Stimulated activated CD4-positive, alpha-beta T cell treated with anti-CD3 and anti-CD28 coated beads, TNF-alpha, amount 100 ng/mL, for 4 hours (primary cell): ENCODE results near the gene ATP9A.

Experiments
- DNase-seq, 3 experiments: peaks; one replicate each; pipeline ENCODE4 v3.0.0-alpha.2; 2020; ENCODE audit warnings: low read depth in 3 of 3

The ATP9A gene

DNA sequence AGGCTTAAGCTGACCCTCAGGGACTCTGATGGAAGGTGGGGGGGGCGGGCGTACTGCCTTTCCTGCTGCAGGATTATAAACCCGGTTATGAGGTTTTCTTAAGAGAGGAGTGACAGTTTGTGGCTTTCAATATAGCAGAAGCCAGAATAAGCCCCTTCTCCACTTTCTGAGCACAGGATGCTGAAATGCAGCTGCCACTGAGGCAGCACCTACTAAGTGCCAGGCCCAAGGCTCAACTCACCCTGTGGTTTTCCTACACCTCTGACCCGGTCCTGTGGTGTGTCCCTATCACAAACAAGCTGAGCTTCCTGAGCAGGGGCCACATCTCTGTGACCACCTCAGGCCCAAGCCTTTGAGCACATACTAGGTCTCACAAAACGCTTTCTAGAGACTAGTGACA, 166.1 kb downstream of the ATP9A start:
- no peak for DNase-seq

DNA sequence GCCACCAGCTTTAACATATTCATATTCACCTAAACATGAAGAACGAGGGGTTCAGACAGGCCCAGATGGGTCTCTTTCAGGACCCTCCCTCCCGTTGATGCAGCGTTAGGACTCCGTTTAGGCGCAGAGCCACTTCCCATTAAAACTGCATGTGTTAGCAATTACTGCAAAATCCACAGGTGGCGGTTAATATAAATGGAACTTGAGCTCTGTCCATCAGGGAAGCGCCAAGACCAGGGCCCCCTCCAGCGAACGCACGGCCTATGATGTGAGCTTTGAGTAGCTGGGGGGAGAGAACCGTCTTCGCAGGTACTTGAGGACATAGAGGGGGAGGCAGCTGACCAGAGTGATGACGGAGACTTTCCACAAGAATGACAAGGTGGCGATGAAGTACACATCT, 167.2 kb downstream of the ATP9A start:
- no peak for DNase-seq

DNA sequence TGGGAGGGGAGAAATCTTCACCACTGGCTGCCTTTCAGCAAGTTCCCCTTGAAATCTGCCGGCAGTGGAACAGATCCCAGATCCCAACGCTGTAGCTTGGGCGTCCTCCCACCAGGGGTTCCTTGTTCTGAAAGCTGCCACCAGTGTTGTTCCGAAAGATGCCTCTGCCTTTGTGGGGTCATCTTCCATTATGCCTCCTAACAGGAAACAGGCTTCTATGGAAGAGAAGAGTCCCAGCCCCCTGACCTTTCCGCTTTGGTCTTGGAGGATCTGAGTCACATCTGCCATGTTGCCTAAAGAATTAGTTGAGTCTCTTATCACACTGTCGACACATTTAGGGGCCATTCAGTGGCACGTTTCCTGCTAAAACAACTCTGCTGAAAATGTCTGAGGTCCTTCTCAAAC, 168.2 kb downstream of the ATP9A start:
- DNase-seq, result no peak

DNA sequence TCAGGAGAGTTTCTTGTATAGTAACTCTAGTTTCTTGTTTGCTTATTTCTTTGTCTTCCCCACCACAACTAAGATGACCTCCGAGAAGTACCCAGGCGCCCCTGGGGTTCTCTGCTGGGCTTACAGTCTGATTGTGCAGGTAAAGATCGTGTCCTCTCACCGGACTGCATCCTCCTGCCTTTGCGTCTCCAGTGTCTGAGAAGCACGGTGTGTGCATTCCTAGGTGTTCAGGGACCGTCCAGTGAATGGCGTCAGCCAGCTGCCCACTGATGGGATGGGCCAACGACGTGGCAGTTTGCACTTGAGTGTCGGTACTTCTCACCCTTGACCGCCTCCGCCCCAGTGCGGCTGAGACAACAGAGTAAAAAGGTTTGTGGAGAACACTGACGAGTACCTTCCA, 169.6 kb downstream of the ATP9A start:
- DNase-seq, result no peak

GRCh38 chr20:51597389-51598231, 170.6 kb downstream of the ATP9A start:
- no peak for DNase-seq

DNA sequence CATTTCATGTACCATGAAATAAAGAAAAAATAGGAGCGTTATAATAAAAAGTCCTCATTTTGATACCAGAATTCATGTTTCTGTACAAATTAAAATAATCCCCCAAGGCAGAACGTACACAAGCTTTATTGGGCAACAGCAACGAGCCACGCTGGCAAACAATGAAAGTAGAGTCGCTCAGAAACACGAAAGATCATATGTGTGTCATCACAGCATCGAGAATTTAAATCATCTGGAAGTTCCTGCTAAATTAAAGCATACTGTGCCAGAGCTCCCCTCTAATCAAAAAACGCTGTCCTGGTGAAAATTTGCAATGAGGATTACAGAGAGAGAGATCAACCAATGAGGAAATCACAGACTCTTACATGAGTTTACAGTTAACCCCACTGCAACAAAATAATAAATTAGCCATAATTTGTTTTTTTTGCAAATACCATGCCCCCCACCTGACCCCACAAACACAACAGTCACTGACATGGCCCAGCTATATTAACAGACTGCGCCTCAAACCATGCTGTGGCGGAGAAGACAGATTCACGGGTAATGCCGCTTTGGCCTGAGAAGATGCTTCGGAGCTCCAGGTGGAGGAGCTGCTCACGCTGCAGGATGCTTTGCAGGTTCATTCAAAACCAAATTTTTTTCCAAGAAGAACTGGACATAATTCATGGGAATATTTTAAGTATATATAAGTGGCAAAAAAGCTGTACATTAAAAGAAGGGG, 171.4 kb downstream of the ATP9A start:
- DNase-seq, result no peak

DNA sequence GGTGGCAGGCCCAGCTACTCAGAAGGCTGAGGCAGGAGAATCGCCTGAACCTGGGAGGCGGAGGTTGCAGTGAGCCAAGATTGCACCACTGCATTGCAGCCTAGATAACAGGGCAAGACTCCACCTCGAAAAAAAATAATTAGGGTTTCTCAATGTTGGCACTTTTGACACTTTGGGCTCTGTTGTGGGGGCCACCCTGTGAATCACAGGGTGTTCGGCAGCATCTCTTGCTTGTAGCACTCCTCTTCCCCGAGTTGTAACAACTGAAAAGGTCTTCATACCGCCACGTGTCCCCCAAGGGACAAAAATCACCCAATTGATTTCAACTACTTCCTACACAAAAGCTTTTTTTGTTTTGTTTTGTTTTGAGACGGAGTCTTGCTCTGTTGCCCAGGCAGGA, 172.4 kb downstream of the ATP9A start:
- no peak for DNase-seq

DNA sequence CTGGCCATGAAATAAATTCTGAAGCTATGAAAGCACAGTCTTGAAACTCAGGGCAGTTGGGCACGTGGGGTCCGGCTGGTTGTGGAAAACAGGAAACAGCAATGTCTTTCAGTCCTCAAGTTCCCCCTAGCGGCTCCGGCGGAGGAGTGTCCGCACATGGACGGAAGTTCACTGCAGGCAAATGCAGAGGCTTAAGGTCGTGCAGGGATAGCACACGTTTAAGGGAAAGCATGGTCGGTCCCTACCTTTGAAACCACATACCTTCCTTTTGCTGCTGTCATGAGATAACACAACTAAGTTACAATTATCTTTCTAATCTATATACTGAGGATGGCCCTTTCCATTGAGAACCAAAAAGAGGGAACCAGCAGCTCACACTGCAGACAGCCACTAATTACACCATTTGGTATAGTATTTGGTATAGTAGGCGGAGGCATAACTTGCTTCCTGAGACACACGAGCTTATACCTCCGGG, 173.1 kb downstream of the ATP9A start:
- peak; percentile 43 to 66 (median 59) for DNase-seq

GRCh38 chr20:51594236-51595057, 173.7 kb downstream of the ATP9A start:
- DNase-seq, result no peak

- DNase-seq, result no peak
These were observed 174.6 kb downstream of the ATP9A start for GRCh38 chr20:51593584-51593983.

DNA sequence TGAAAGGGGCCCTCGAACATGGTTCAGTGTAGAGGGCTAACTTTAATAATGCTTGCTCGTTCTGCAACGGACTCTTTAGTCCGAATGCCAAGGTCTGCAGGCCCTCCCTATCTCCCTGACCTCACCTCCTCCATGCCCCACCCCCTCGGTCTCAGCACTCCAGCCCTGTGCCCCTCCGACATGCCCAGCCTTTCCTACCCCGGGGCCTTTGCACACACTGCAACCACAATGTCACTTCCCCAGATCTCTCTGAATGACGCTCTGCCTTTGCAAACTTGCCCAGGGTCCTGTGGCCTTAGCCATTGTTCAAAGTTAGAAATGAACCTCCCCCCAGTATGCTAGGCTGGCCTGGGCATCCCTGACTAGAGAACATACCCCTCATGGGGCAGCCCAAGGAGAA, 175.6 kb downstream of the ATP9A start:
- no peak for DNase-seq

- no peak for DNase-seq
These were observed 176.3 kb downstream of the ATP9A start for GRCh38 chr20:51591871-51592270.

- no peak for DNase-seq
These were observed 179.4 kb downstream of the ATP9A start for GRCh38 chr20:51588762-51589161.

DNA sequence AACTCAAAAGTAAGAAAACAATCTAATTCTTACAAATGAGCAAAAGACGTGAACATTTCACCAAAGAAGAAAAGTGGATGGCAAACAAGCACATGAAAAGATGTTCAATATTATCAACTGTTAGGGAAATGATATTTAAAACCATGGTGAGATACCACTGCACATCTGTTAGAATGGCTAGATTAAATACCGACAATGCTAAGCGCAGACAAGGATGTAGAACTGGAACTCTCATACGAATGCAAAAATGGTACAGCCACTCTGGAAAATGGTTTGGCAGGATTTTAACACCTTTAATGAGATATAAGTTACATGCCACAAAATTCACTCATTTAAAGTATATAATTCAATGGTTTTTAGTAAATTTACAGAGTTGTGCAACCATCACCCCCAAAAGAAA, 181.0 kb downstream of the ATP9A start:
- no peak for DNase-seq

DNA sequence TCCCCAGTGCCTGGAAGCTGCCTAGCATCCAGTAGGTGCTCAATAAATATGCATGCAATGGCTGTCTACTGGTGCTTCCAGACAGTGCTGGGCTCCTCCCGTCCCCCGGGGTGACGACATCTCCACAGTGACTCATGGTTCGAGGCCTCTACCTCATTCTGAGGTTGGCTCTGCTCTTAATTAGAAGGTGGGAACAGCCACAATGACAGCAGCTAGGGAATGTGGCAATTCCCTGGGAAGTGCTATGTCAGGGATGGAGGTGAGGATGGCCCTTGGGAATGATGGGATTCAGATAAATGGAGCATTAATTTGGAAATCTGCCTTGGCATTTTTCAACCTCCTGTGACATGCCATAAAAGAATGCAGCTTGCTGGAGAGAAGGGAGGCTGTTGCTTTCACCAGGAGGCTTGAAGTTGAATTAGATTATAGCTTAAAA, 182.2 kb downstream of the ATP9A start:
- DNase-seq, result no peak

DNA sequence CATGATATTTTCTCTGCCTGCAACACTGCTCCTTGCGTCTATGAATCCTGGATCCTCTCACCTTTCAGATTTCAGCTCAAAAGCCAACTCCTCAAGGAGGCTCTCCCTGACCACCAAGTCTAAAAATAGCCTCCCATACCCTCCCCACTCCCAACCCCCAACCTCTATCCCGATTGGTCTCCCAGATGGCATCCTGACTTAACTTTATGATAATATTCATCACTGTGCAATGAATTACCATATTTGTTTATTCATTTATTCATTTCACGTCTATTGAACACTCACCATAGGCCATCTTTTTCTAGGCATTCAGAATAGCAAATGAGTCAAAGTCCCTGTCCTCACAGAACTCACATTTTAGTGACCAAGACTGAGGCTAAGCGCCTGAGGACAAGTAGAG, 183.0 kb downstream of the ATP9A start:
- DNase-seq, result no peak

DNA sequence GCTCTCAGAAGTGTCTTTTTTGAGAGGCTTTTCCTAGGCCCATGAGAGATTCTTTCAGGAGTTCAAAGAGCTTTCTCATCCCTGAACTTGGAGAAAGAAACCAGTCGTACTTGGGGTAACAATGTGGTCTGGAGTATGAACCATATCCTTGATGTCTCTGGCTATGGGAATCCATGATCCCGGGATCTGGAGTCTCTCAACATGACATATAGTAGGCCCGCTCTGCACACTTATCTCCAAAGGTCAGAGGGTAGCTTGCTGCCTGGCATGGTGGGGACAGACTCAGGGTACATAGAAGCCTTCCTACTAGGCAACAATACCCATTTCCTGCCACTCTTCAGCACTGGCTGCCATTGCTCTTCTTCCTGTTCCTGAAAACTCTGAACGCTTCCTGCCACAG, 183.5 kb downstream of the ATP9A start:
- DNase-seq, result no peak

DNA sequence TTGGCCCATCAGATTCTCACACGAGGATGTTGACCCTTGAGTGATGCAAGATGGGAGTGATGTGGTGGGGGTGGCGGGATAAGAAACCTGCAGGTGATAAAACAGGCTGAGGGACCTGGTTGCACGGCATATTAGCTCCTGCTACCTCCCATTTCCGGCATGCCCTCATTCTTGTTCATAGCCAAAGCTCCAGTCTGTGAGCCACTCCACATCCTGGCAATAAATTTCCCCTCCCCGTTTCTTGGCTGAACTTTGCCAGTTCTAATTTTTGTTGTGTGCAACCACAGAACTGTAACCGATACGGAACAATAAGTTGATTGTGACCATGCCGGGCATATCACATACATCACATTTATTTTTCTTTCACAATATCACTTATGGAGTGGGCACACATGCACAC, 184.1 kb downstream of the ATP9A start:
- DNase-seq, result no peak

- no peak for DNase-seq
These were observed 184.7 kb downstream of the ATP9A start for GRCh38 chr20:51583499-51583898.

DNA sequence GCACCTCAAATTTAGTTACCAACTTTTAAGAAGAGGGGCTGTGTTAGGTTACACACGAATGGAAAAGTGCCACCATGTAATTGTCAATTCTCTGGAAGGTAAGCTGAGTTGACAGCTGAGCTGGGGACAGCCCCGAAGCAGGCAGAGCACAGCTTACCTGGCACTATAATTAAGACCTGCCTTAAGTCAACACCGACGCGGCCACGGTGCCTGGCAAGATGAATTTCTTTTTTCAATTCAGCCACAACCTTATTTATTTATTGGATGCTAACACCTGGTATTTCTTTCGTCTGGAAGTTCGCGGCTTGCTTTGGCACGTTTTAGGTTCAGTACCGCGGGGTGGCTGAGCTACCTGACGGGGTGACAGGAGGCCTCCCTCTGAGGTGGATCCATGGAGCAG, 185.1 kb downstream of the ATP9A start:
- DNase-seq, result no peak

DNA sequence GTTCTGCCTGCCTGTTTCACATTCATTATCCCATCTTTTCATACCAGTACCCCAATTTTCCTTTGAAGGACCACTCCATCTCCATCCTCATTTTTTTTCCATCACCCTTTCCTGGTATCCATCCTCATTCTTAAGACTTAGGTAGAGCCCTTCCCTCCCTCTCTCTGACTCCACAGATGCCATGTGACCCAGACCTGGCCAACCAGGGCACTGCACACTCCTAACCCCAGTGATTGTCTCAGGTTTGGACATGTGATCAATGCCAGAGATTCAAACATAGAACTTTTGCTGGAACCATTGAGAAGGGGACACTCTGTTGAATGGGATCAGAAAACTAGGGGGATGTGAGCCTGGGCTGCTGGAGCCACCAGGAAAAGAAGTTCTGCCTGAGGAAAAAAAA, 186.6 kb downstream of the ATP9A start:
- DNase-seq, result no peak

- no peak for DNase-seq
These were observed 189.1 kb downstream of the ATP9A start for GRCh38 chr20:51579137-51579536.
